Activated CD4-positive, alpha-beta T cell treated with anti-CD3 and anti-CD28 coated beads for 24 hours (primary cell): ENCODE results near the gene CARS2.
"Not testable (repeated sequence)": the region's sequence is repeated elsewhere in the genome, so short reads cannot be mapped to it uniquely, and the experiment has no call there.

Source experiments
- DNase-seq, 2 donors: peaks; one replicate each; pipeline ENCODE4 v3.0.0-alpha.2; 2020; ENCODE audit warnings: low read depth in 2 of 2

Gene CARS2

GRCh38 chr13:110683203-110683883 lies 22.6 kb downstream of the CARS2 start:
- DNase-seq, result no peak

- no peak for DNase-seq
Measured at GRCh38 chr13:110682746-110683145, 23.2 kb downstream of the CARS2 start.

GRCh38 chr13:110681868-110682550 lies 23.9 kb downstream of the CARS2 start:
- DNase-seq, result no peak

GRCh38 chr13:110680852-110681251 lies 25.1 kb downstream of the CARS2 start:
- DNase-seq, result no peak

GRCh38 chr13:110677731-110678545 lies 28.0 kb downstream of the CARS2 start:
- no peak for DNase-seq

GRCh38 chr13:110676595-110677587 lies 29.0 kb downstream of the CARS2 start:
- DNase-seq, result peak in 1 of 2 donors; percentile 6

GRCh38 chr13:110669814-110670213 lies 36.1 kb downstream of the CARS2 start:
- DNase-seq, result not testable (repeated sequence)

- DNase-seq, result no peak
Measured at GRCh38 chr13:110669036-110669435, 36.9 kb downstream of the CARS2 start.

GRCh38 chr13:110666255-110666533 lies 39.7 kb downstream of the CARS2 start:
- DNase-seq, result no peak

- DNase-seq, result no peak
Measured at GRCh38 chr13:110665491-110666254, 40.2 kb downstream of the CARS2 start.

GRCh38 chr13:110664673-110665072 lies 41.2 kb downstream of the CARS2 start:
- no peak for DNase-seq

- no peak for DNase-seq
Measured at GRCh38 chr13:110664041-110664440, 41.9 kb downstream of the CARS2 start.

- DNase-seq, result no peak
Measured at GRCh38 chr13:110663491-110663890, 42.4 kb downstream of the CARS2 start.

- DNase-seq, result no peak
Measured at GRCh38 chr13:110662777-110663443, 43.0 kb downstream of the CARS2 start.

GRCh38 chr13:110662091-110662490 lies 43.8 kb downstream of the CARS2 start:
- DNase-seq, result no peak

GRCh38 chr13:110661256-110661655 lies 44.7 kb downstream of the CARS2 start:
- no peak for DNase-seq

GRCh38 chr13:110658218-110658911 lies 47.6 kb downstream of the CARS2 start:
- DNase-seq, result not testable (repeated sequence)

- DNase-seq, result no peak
Measured at GRCh38 chr13:110657196-110657595, 48.7 kb downstream of the CARS2 start.

- no peak for DNase-seq
Measured at GRCh38 chr13:110653851-110654250, 52.1 kb downstream of the CARS2 start.

GRCh38 chr13:110653271-110653670 lies 52.6 kb downstream of the CARS2 start:
- no peak for DNase-seq
